Mucosa of rectum (tissue), 2 donors: ENCODE results near the gene GINS1.
"Not testable (repeated sequence)": the region's sequence is repeated elsewhere in the genome, so short reads cannot be mapped to it uniquely, and the experiment has no call there.

Experiments
- H3K27ac ChIP-seq, 2 donors: one replicate each; pipeline ENCODE4 v1.7.0; 2013; ENCODE audit warnings: inconsistent platforms in 2 of 2, low read depth in 2 of 2, low read length in 2 of 2
- H3K27me3 ChIP-seq, 2 donors: one replicate each; pipeline ENCODE4 v1.7.0; 2013; ENCODE audit warnings: low read length in 2 of 2; ENCODE audit not compliant: control insufficient read depth in 2 of 2, insufficient read depth in 2 of 2
- H3K36me3 ChIP-seq, 2 donors: one replicate each; pipeline ENCODE4 v1.7.0; 2013; ENCODE audit warnings: low read length in 2 of 2; ENCODE audit not compliant: control insufficient read depth in 2 of 2, insufficient read depth in 2 of 2
- H3K4me1 ChIP-seq, 2 donors: one replicate each; pipeline ENCODE4 v1.7.0; 2013; ENCODE audit warnings: low read length in 2 of 2, mild to moderate bottlenecking in 1 of 2; ENCODE audit not compliant: control insufficient read depth in 2 of 2, insufficient read depth in 2 of 2
- H3K4me3 ChIP-seq, 2 donors: one replicate each; pipeline ENCODE4 v1.7.0; 2013; ENCODE audit warnings: low read length in 2 of 2
- H3K9ac ChIP-seq, 2 donors: one replicate each; pipeline ENCODE4 v1.7.0; 2013; ENCODE audit warnings: low read length in 2 of 2, low read depth in 1 of 2, mild to moderate bottlenecking in 1 of 2
- H3K9me3 ChIP-seq, 2 donors: one replicate each; pipeline ENCODE4 v1.7.0; 2013; ENCODE audit warnings: low read length in 2 of 2; ENCODE audit not compliant: control insufficient read depth in 2 of 2
- donor health status: healthy.
- donor health status: Normal muscosa, but diverticular disease.

Gene GINS1

GRCh38 chr20:25389858-25390537 is 17.5 kb upstream of the GINS1 start:
- peak overlapping the region; percentile 63 to 89 for H3K9ac ChIP-seq
- no peaks in the 10 kb centered on the region for H3K27me3 ChIP-seq
- peaks cover 0 to 9% of the 10 kb centered on the region in 2 donors for H3K4me1 ChIP-seq
- no peaks in the 10 kb centered on the region for H3K36me3 ChIP-seq
- peak overlapping the region; percentile 86 to 90 for H3K27ac ChIP-seq
- H3K9me3 ChIP-seq = no peaks in the 10 kb centered on the region
- H3K4me3 ChIP-seq = peak overlapping the region; percentile 76 to 85

GRCh38 chr20:25390538-25391528 is 16.6 kb upstream of the GINS1 start, which contains the start of gene ABHD12:
ABHD12 (minus strand) TSS chr20:25390835; CDS start chr20:25390703, 132 bp downstream.
- Histone ChIP-seq H3K9me3 (no peaks in the 10 kb centered on the region), H3K27ac (peak within 1 kb of the TSS; percentile 86 to 90), H3K9ac (peak within 1 kb of the TSS; percentile 63 to 89), H3K4me1 (peaks cover 0 to 9% of the 10 kb centered on the region in 2 donors), H3K4me3 (peak within 1 kb of the TSS; percentile 83 to 85), H3K36me3 (no peaks in the 10 kb centered on the region), H3K27me3 (no peaks in the 10 kb centered on the region)

GRCh38 chr20:25394276-25394675 is 13.2 kb upstream of the GINS1 start:
- no peak overlapping the region for H3K9ac ChIP-seq
- no peak overlapping the region for H3K27ac ChIP-seq

GRCh38 chr20:25394996-25395395 is 12.5 kb upstream of the GINS1 start:
- Histone ChIP-seq H3K9me3 (no peaks in the 10 kb centered on the region), H3K27me3 (no peaks in the 10 kb centered on the region), H3K27ac (no peak overlapping the region), H3K9ac (no peak overlapping the region), H3K36me3 (no peaks in the 10 kb centered on the region), H3K4me1 (peaks cover 15 to 23% of the 10 kb centered on the region in 2 donors), H3K4me3 (no peak overlapping the region)

More at GRCh38 chr20:25394276-25394675, 13.2 kb upstream of the GINS1 start:
- H3K4me3 ChIP-seq = no peak overlapping the region
- H3K9me3 ChIP-seq = no peaks in the 10 kb centered on the region
- no peaks in the 10 kb centered on the region for H3K27me3 ChIP-seq
- no peaks in the 10 kb centered on the region for H3K36me3 ChIP-seq
- peaks cover 15 to 28% of the 10 kb centered on the region in 2 donors for H3K4me1 ChIP-seq

GRCh38 chr20:25397096-25397495 is 10.4 kb upstream of the GINS1 start:
- Histone ChIP-seq H3K4me1 (peaks cover 15 to 20% of the 10 kb centered on the region in 2 donors), H3K9me3 (no peaks in the 10 kb centered on the region), H3K27ac (peak overlapping the region; percentile 77 to 79), H3K4me3 (peak overlapping the region in 1 of 2 donors; percentile 31), H3K36me3 (no peaks in the 10 kb centered on the region), H3K9ac (no peak overlapping the region), H3K27me3 (no peaks in the 10 kb centered on the region)

GRCh38 chr20:25397821-25398220 is 9.7 kb upstream of the GINS1 start:
- H3K36me3 ChIP-seq = no peaks in the 10 kb centered on the region
- peaks cover 15 to 20% of the 10 kb centered on the region in 2 donors for H3K4me1 ChIP-seq
- peaks cover 0 to 4% of the 10 kb centered on the region in 2 donors for H3K9me3 ChIP-seq
- peak overlapping the region; percentile 77 to 79 for H3K27ac ChIP-seq
- no peak overlapping the region for H3K4me3 ChIP-seq
- no peak overlapping the region for H3K9ac ChIP-seq
- H3K27me3 ChIP-seq = no peaks in the 10 kb centered on the region

GRCh38 chr20:25398376-25399036 is 9.0 kb upstream of the GINS1 start:
- Histone ChIP-seq H3K27me3 (no peaks in the 10 kb centered on the region), H3K27ac (peak overlapping the region; percentile 40 to 77)

GRCh38 chr20:25399037-25399430 is 8.4 kb upstream of the GINS1 start:
- Histone ChIP-seq H3K9ac (no peak overlapping the region), H3K27ac (peak overlapping the region; percentile 40 to 77), H3K4me1 (peaks cover 15 to 20% of the 10 kb centered on the region in 2 donors), H3K27me3 (no peaks in the 10 kb centered on the region), H3K36me3 (no peaks in the 10 kb centered on the region), H3K9me3 (peaks cover 0 to 9% of the 10 kb centered on the region in 2 donors), H3K4me3 (peak overlapping the region in 1 of 2 donors; percentile 22)

More at GRCh38 chr20:25398376-25399036, 9.0 kb upstream of the GINS1 start:
- H3K9me3 ChIP-seq = peaks cover 0 to 9% of the 10 kb centered on the region in 2 donors
- peaks cover 15 to 20% of the 10 kb centered on the region in 2 donors for H3K4me1 ChIP-seq
- peak overlapping the region in 1 of 2 donors; percentile 22 for H3K4me3 ChIP-seq
- H3K36me3 ChIP-seq = no peaks in the 10 kb centered on the region
- no peak overlapping the region for H3K9ac ChIP-seq

GRCh38 chr20:25400291-25400732 is 7.2 kb upstream of the GINS1 start:
- H3K27ac ChIP-seq, H3K9me3 ChIP-seq, H3K9ac ChIP-seq, H3K4me3 ChIP-seq, H3K27me3 ChIP-seq, H3K36me3 ChIP-seq: not testable (repeated sequence)
- H3K4me1 ChIP-seq = peaks cover 15 to 20% of the 10 kb centered on the region in 2 donors
